ENCODE results near the gene CSNK1A1L.

Gene CSNK1A1L

DNA sequence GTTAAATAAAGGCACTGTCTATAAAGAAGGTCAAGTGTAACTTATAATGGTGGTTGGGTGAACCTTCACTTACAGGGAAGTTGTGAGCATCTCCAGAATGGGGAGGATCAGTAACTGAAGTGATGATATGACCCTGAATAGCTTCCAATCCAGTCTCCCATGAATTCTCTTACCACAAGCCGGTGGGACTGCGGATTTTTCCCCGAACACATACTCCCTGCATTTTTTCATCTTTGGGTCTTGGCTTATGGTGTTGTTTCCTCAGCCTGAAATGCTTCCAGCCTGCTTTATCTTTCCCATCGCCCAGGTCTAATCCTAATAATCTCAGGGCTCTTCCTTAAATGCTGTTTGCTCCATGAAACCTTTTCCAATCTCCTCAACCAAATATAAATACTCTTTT lies 2.0 kb upstream of the CSNK1A1L start:
- TF ChIP-seq, protein P1, sequence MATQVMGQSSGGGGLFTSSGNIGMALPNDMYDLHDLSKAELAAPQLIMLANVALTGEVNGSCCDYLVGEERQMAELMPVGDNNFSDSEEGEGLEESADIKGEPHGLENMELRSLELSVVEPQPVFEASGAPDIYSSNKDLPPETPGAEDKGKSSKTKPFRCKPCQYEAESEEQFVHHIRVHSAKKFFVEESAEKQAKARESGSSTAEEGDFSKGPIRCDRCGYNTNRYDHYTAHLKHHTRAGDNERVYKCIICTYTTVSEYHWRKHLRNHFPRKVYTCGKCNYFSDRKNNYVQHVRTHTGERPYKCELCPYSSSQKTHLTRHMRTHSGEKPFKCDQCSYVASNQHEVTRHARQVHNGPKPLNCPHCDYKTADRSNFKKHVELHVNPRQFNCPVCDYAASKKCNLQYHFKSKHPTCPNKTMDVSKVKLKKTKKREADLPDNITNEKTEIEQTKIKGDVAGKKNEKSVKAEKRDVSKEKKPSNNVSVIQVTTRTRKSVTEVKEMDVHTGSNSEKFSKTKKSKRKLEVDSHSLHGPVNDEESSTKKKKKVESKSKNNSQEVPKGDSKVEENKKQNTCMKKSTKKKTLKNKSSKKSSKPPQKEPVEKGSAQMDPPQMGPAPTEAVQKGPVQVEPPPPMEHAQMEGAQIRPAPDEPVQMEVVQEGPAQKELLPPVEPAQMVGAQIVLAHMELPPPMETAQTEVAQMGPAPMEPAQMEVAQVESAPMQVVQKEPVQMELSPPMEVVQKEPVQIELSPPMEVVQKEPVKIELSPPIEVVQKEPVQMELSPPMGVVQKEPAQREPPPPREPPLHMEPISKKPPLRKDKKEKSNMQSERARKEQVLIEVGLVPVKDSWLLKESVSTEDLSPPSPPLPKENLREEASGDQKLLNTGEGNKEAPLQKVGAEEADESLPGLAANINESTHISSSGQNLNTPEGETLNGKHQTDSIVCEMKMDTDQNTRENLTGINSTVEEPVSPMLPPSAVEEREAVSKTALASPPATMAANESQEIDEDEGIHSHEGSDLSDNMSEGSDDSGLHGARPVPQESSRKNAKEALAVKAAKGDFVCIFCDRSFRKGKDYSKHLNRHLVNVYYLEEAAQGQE (IDR thresholded peaks at IDR 0.05; ENCODE audit: insufficient read depth in 1 of 2, low read depth in 2 of 2, low read length in 2 of 2): no peak
- TF ChIP-seq FOXP2 (optimal IDR thresholded peaks at IDR 0.05; ENCODE audit: borderline replicate concordance, extremely low read depth, extremely low read length, insufficient read depth): no peak
- TF ChIP-seq POLR2AphosphoS5 (IDR thresholded peaks at IDR 0.05; ENCODE audit: low read depth, low read length): no peak
- no peak for TF ChIP-seq TAF1 (IDR thresholded peaks at IDR 0.05; ENCODE audit: borderline replicate concordance, insufficient read depth, low read length)
- TF ChIP-seq SIN3A (IDR thresholded peaks at IDR 0.05; ENCODE audit: borderline replicate concordance, insufficient read depth, low read length): no peak

- no peak for TF ChIP-seq SIN3A (IDR thresholded peaks at IDR 0.05; ENCODE audit: borderline replicate concordance, insufficient read depth, low read length)
- TF ChIP-seq TAF1 (IDR thresholded peaks at IDR 0.05; ENCODE audit: borderline replicate concordance, insufficient read depth, low read length): no peak
- TF ChIP-seq, protein P1 (IDR thresholded peaks at IDR 0.05; ENCODE audit: insufficient read depth in 1 of 2, low read depth in 2 of 2, low read length in 2 of 2): no peak
- TF ChIP-seq FOXP2 (optimal IDR thresholded peaks at IDR 0.05; ENCODE audit: borderline replicate concordance, extremely low read depth, extremely low read length, insufficient read depth): no peak
- TF ChIP-seq POLR2AphosphoS5 (IDR thresholded peaks at IDR 0.05; ENCODE audit: low read depth, low read length): no peak
Observed at GRCh38 chr13:37106642-37107041, 1.2 kb upstream of the CSNK1A1L start.

- TF ChIP-seq TAF1 (IDR thresholded peaks at IDR 0.05; ENCODE audit: borderline replicate concordance, insufficient read depth, low read length) (no peak), POLR2AphosphoS5 (IDR thresholded peaks at IDR 0.05; ENCODE audit: low read depth, low read length) (no peak), FOXP2 (optimal IDR thresholded peaks at IDR 0.05; ENCODE audit: borderline replicate concordance, extremely low read depth, extremely low read length, insufficient read depth) (no peak), SIN3A (IDR thresholded peaks at IDR 0.05; ENCODE audit: borderline replicate concordance, insufficient read depth, low read length) (no peak)
- TF ChIP-seq, protein P1 (IDR thresholded peaks at IDR 0.05; ENCODE audit: insufficient read depth in 1 of 2, low read depth in 2 of 2, low read length in 2 of 2): no peak
Observed at GRCh38 chr13:37102896-37103295, 2.6 kb downstream of the CSNK1A1L start.

DNA sequence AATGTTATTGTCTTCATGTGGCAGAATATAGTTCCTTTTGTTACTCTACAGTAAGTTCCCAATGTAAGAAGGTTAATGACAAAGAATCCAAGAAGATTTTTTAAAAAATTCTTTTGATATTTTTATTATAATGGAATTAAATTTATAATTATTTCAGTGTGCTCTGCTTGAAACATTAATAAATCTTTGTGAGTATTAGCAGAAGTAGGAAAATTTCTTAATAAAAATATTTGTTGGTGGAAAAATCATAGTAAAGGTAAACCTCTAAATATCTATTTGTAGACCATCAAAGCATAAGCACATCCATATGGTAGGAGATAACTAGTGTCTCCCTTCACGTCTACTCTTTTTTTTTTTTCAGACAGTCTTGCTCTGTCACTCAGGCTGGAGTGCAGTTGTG lies 4.3 kb downstream of the CSNK1A1L start:
- no peak for TF ChIP-seq POLR2AphosphoS5 (IDR thresholded peaks at IDR 0.05; ENCODE audit: low read depth, low read length)
- TF ChIP-seq SIN3A (IDR thresholded peaks at IDR 0.05; ENCODE audit: borderline replicate concordance, insufficient read depth, low read length): no peak
- TF ChIP-seq FOXP2 (optimal IDR thresholded peaks at IDR 0.05; ENCODE audit: borderline replicate concordance, extremely low read depth, extremely low read length, insufficient read depth): no peak
- TF ChIP-seq TAF1 (IDR thresholded peaks at IDR 0.05; ENCODE audit: borderline replicate concordance, insufficient read depth, low read length): no peak

GRCh38 chr13:37100731-37101130 lies 4.7 kb downstream of the CSNK1A1L start:
- TF ChIP-seq FOXP2 (optimal IDR thresholded peaks at IDR 0.05; ENCODE audit: borderline replicate concordance, extremely low read depth, extremely low read length, insufficient read depth) (no peak), POLR2AphosphoS5 (IDR thresholded peaks at IDR 0.05; ENCODE audit: low read depth, low read length) (no peak), TAF1 (IDR thresholded peaks at IDR 0.05; ENCODE audit: borderline replicate concordance, insufficient read depth, low read length) (no peak), SIN3A (IDR thresholded peaks at IDR 0.05; ENCODE audit: borderline replicate concordance, insufficient read depth, low read length) (no peak)
- TF ChIP-seq, protein P1 (IDR thresholded peaks at IDR 0.05; ENCODE audit: insufficient read depth in 1 of 2, low read depth in 2 of 2, low read length in 2 of 2): no peak
